ENCODE data around the gene PKP4.

- TF ChIP-seq EZH2 (IDR thresholded peaks at IDR 0.05; ENCODE audit: low read length, unreplicated experiment) (no peak), EZH2phosphoT487 (IDR thresholded peaks at IDR 0.05; ENCODE audit: borderline replicate concordance, low read length) (no peak)
These were observed 507 bp downstream of the PKP4 start for GRCh38 chr2:158457092-158457825.
